NCI-H1105 treated with DMSO at 0.1 percent for 48 hours (cell line): Measurements from ENCODE around the gene UBAP1.
"Not testable (repeated sequence)": the region's sequence is repeated elsewhere in the genome, so short reads cannot be mapped to it uniquely, and the experiment has no call there.

Experiments
- DNase-seq: peaks from one replicate; lab custom pipeline; 2025; lab: John Stamatoyannopoulos, UW

UBAP1 gene

DNA sequence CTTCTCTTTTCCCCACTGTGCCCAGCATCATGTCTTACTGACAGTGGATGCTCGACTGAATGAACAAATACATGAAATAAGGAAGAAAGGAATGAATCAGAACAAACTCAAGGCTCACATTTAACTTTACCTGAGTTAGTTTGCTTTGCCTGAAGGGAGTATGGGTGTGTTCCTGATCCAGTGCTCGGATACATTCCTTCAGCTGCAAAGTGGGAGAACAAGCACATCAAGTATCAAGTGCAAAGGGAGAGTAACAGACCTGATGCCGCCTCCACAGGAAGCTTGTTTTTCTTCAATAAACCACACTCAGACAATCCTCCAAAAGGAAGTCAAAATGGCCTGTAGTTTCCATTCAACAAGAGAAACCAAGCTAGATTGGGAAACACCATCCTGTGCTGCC, 84.1 kb downstream of the UBAP1 start:
- DNase-seq, result no peak

DNA sequence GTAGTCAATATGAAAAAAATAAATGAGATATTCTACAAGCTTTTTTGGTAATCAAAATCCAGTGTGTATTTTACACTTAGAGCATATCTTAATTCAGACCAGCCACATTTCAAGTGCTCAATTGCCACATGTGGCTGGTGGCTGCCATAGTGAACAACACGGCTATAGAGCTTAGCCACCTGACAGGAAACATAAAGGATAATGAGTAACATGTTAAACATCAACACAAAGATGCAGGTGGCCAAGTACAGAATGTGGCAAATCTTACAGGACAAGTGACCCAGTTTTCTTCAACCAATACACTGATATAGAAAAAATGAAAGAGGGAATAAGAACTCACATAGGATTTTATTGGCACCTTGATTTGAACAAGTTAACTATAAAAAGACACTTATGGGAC, 88.8 kb downstream of the UBAP1 start:
- no peak for DNase-seq

DNA sequence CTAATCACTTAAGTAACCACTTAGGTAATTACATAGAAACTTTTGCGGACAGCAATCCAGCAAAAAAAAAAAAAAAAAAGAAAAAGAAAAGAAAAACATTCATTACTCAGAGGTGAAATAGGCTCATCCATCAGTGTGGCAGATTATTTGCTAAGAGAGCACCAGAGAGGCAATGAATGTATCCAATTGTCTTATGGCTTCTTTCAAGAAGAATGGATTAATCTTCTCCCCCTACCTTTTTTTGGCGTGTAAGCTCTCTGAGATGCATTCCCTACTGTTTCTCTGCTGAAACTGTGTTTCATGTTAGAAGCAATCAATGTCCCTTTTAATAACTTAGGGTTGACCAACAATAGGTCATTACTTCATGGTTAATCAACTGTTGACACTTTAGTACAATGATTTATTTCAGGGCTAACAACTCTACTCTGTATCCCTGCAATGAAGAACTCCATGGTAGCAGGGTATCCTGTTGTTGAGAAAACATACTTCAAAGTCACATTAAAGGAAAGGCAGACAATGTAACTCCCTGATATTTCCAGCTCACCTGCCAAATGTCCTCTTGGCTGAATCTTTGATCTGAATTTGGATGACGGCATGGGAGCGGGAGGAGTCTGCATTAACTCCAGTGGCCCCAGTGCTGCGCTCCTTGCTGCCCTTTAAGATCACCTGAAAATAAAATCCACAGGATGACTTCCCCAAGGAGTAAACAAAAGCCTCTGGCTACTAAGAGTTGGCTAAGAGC, 92.6 kb downstream of the UBAP1 start:
- DNase-seq, result no peak

DNA sequence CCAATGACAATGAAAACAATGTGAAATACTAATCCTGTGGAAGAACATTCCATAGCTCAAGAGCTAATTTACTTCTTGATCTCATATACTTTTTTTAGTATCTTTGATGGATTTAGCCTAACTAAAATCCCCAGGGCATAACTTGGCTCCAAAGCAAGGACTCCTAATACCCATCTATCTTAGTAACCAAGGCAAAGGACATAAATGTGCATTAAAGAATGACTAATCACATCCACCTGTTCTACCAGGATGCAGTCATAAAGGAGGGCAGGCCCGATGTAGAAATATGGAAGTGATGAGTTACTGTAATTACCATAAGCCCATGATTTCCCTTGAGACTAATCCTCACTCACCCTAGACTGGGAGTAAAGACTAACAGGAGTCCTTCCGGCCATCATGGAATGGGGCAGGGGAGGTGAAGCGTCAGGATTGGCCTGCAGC, 93.3 kb downstream of the UBAP1 start:
- DNase-seq, result no peak

DNA sequence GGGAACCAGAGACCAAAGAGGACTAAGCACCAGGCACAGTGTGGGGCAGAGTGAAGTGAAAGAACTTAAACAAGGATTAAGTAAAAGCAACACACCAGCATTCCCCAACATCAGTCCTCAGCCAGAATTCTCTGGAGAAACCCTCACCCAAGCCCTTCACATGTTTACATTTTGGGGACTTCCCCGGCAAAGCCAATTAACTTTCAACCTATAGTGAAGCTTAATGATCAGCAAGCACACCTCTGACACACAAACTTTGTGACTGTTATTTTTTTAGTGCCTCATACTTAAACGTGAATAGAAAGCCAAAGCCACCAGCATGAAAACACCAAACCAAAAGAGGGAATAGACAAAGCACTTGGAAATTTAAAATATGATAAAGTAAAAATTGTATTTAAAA, 94.7 kb downstream of the UBAP1 start:
- DNase-seq, result not testable (repeated sequence)

DNA sequence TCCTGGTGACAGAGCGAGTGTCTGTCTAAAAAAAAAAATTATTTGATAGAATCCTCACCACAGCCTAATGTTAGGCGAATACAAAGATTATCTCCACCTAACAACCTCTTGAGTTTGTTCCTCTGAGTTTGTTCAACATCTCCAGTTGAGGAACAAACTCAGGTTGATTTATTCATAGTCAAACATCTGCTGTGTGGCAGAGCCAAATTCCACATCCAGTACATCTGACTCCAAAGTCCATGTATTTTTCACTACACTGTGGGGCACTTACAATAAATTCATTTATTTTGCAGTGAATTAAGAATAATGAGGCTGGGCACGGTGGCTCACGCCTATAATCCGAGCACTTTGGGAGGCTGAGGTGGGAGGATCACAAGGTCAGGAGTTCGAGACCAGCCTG, 97.0 kb downstream of the UBAP1 start:
- no peak for DNase-seq

DNA sequence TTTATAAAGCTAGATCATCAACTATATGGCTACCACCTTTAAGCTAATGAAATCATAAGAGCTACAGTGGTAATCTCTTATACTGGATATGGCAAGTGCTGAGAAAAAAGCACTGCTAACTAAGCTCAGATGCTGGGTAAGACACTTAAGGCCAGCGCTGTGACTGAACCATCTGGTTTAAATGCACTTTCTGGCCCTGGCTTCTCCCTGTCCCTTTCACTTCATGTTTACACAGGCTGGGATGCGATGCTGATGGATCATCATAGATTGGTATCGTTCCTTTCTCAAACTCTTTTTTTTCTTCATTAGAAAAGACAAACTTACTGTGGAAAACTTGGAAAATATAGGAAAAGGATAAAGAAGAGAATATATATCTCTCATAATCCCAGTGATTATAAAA, 97.9 kb downstream of the UBAP1 start:
- DNase-seq, result no peak

DNA sequence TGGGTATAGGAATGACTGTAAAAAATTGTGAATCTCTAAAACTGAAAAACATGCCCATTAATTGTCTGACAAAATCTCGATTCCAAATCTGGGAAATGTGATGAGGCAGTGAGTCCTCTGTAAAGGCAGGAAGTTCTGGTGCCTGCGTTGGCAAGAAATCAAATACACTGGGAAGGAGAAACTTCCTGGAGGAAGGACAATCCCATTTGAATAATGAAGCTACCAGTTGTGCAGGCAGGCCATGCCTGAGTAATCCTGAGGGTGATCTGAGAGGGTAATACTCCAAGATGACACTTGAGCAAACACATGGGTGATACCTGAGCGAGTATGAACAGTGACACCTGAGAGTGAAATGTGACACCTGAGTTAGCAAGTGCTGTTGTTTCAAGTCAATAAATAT, 100.6 kb downstream of the UBAP1 start:
- peak; percentile 5 for DNase-seq

DNA sequence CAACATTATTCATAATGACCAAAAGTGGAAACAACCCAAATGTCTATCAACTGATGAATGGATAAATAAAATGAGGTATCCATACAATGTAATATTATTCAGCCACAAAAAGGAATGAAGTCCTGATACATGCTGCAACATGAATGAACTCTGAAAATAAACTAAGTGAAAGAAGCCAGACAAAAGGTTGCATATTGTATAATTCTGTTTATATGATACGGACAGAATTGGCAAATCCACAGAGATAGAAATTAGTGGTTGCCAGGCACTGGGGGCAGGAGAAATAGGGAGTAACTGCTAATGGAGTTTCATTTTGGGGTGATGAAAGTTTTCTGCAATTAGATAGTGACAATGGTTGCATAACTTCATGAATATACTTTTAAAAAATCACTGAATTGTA, 103.3 kb downstream of the UBAP1 start:
- no peak for DNase-seq

DNA sequence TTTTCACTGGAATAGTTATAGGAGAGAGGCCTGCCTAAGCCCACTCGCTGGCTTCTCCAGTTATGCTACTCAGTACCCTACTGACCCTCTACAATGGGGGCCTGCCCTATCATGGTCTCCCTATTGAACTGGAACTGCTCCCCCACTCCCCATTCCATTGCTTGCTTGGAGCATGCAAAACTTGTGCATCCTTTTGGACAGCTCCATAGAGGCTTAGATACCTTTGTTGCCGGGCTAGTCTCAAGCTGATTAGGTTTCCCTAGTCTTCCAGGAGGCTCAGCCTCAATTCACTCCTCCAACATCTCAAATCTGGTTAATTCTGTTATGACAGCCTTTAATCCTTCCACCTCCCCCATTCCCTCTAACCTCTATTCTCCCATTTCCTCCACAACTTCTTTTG, 110.3 kb downstream of the UBAP1 start:
- no peak for DNase-seq

DNA sequence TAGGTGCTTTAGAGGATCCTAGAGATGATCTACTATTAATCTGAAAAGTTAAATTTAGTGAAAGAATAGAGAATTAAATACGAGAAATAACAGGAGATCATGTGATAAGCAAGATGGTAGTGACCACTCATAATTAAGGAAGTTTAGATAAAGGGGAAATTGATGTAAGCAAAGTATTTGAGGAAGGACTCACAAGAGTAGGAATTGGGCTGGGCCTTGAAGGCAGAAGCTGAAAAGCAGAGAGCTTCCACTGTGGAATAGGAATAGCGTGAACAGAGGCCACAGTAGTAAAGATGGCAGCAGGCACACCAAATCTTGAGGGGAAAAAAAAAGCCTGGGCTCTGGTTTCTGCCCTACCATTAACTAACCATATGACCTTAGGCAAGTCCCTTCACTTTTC, 112.2 kb downstream of the UBAP1 start:
- DNase-seq, result no peak

DNA sequence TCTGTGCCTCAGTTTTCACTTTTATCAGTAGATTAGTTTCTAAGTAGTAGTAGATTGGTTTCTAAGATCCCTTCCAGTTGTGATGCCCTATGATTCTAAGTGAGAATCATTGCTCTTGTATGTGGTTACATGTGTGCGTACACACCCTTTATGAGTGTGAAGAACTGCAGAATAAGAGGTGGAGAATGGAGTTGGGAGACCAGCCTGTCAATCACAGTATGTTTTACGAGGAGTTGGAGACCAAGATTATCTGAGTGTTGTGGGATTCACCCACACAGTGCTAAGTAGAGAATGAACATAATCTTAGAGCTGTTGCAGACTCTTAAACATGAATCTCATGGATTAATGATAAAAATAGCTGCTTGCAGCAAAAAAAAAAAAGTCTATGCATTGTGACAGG, 112.6 kb downstream of the UBAP1 start:
- DNase-seq, result no peak

DNA sequence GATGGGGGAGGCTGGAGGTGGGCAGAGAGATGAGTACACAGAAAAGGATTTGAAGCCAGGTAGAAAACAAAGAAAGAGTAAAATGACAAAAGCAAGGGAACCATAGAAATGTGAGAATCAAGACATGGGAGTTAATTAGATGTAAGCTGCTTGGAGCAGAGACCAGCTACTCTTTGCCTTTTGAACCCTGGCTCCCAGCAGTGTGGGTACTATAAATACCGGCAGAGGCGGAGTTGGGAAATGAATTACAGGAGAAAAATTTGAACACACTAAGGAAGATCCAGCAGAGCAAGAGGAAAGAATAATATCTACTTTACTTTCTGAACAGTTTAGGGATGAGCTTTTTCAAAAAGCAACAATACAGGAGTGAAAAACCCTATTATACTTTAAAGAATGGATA, 113.7 kb downstream of the UBAP1 start:
- no peak for DNase-seq

DNA sequence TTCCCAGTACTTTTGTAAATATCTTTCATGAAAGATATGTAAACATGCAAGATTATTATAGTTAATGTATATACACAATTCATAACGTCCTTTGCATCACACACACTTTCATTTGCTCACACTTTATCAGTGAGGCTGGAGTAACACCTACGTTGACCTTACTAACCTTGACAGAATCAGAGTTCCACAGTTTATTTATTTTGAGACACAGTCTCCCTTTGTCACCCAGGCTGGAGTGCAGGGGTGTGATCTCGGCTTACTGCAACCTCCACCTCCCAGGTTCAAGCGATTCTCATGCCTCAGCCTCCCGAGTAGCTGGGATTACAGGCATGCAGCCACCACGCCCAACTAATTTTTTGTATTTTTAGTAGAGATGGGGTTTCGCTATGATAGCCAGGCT, 122.2 kb downstream of the UBAP1 start:
- not testable (repeated sequence) for DNase-seq
